Mesendoderm (in vitro differentiated cells): ENCODE measurements around the gene NIF3L1.
"Not testable (repeated sequence)": the region's sequence is repeated elsewhere in the genome, so short reads cannot be mapped to it uniquely, and the experiment has no call there.

Experiments used
- DNase-seq: peaks from one replicate; pipeline ENCODE4 v3.0.0; 2013
- H2AK5ac ChIP-seq: 2 replicates; pipeline ENCODE4 v1.6.1; 2013; ENCODE audit warnings: low read length, inconsistent platforms
- H2BK120ac ChIP-seq: 2 replicates; pipeline ENCODE4 v1.6.1; 2013; ENCODE audit warnings: low read depth, mild to moderate bottlenecking, low read length, moderate library complexity, mixed read lengths
- H2BK15ac ChIP-seq: replicated peaks from 2 replicates; pipeline ENCODE4 v1.6.1; 2013; ENCODE audit warnings: low read depth, mild to moderate bottlenecking, moderate library complexity
- H2BK5ac ChIP-seq: 2 replicates; pipeline ENCODE4 v1.6.1; 2013; ENCODE audit warnings: low read length, inconsistent platforms
- H3K18ac ChIP-seq: 2 replicates; pipeline ENCODE4 v1.6.1; 2013; ENCODE audit warnings: mild to moderate bottlenecking, low read length, mixed read lengths
- H3K23ac ChIP-seq: one replicate; pipeline ENCODE4 v1.6.1; 2013; ENCODE audit warnings: low read length
- H3K27ac ChIP-seq: 2 replicates; pipeline ENCODE4 v1.5.1; 2013; ENCODE audit warnings: low read depth, mild to moderate bottlenecking, inconsistent platforms, low read length, moderate library complexity
- H3K27me3 ChIP-seq: 2 replicates; pipeline ENCODE4 v1.6.1; 2013; ENCODE audit warnings: low read length, control low read depth, mild to moderate bottlenecking, inconsistent platforms; ENCODE audit not compliant: insufficient read depth, poor library complexity
- H3K36me3 ChIP-seq: 2 replicates; pipeline ENCODE4 v1.6.1; 2013; ENCODE audit warnings: low read length, inconsistent platforms; ENCODE audit not compliant: control insufficient read depth, insufficient read depth
- H3K4ac ChIP-seq: one replicate; pipeline ENCODE4 v1.6.1; 2013; ENCODE audit warnings: low read depth, mild to moderate bottlenecking, low read length, moderate library complexity
- H3K4me1 ChIP-seq: 2 replicates; pipeline ENCODE4 v1.6.1; 2013; ENCODE audit warnings: low read depth, low read length, inconsistent platforms; ENCODE audit not compliant: control insufficient read depth
- H3K4me2 ChIP-seq: 2 replicates; pipeline ENCODE4 v1.6.1; 2013; ENCODE audit warnings: low read length
- H3K4me3 ChIP-seq: 2 replicates; pipeline ENCODE4 v1.5.1; 2013; ENCODE audit warnings: mild to moderate bottlenecking, low read length
- H3K56ac ChIP-seq: one replicate; pipeline ENCODE4 v1.6.1; 2013; ENCODE audit warnings: low read length
- H3K79me1 ChIP-seq: 2 replicates; pipeline ENCODE4 v1.6.1; 2013; ENCODE audit warnings: low read length, inconsistent platforms
- H3K79me2 ChIP-seq: 2 replicates; pipeline ENCODE4 v1.6.1; 2013; ENCODE audit warnings: mild to moderate bottlenecking, low read length; ENCODE audit not compliant: control insufficient read depth, insufficient read depth
- H3K9ac ChIP-seq: 2 replicates; pipeline ENCODE4 v1.6.1; 2013; ENCODE audit warnings: low read length, inconsistent platforms
- H4K5ac ChIP-seq: one replicate; pipeline ENCODE4 v1.6.1; 2013; ENCODE audit warnings: low read length
- H4K8ac ChIP-seq: one replicate; pipeline ENCODE4 v1.6.1; 2013; ENCODE audit warnings: low read depth, mild to moderate bottlenecking, control low read depth, low read length, moderate library complexity
- WGBS: extraction: QIAGEN DNeasy Blood & Tissue Kit; methylation state at CpG from one replicate; pipeline ENCODE4 v1.1.7; 2013; ENCODE audit warnings: low lambda C conversion rate, missing lambda C conversion rate; ENCODE audit not compliant: insufficient coverage; ENCODE audit errors: extremely low coverage; 5-methylcytosine and 5-hydroxymethylcytosine counted together

The NIF3L1 gene

GRCh38 chr2:200878289-200878880 lies 10.8 kb upstream of the NIF3L1 start:
- no peaks in the 10 kb centered on the region for H3K4me1 ChIP-seq
- no peak overlapping the region for H3K23ac ChIP-seq
- DNase-seq: no peak
- no peak overlapping the region for H3K9ac ChIP-seq
- H3K4ac ChIP-seq: no peak overlapping the region
- H2BK15ac ChIP-seq: no peak overlapping the region
- no peak overlapping the region for H4K8ac ChIP-seq
- H3K79me2 ChIP-seq: no peaks in the 10 kb centered on the region
- no peaks in the 10 kb centered on the region for H3K27me3 ChIP-seq
- H2BK120ac ChIP-seq: no peak overlapping the region
- H2AK5ac ChIP-seq: no peak overlapping the region
- H3K18ac ChIP-seq: no peak overlapping the region
- no peaks in the 10 kb centered on the region for H3K79me1 ChIP-seq
- no CpG with 5 or more reads among the region's 2 CpGs for WGBS
- no peak overlapping the region for H3K4me2 ChIP-seq
- H2BK5ac ChIP-seq: no peak overlapping the region
- no peak overlapping the region for H3K4me3 ChIP-seq
- no peak overlapping the region for H3K27ac ChIP-seq
- H4K5ac ChIP-seq: no peak overlapping the region
- no peaks in the 10 kb centered on the region for H3K36me3 ChIP-seq
- H3K56ac ChIP-seq: no peak overlapping the region

- H2AK5ac ChIP-seq, H3K79me2 ChIP-seq, H2BK15ac ChIP-seq, H3K9ac ChIP-seq, H3K4me1 ChIP-seq, H3K18ac ChIP-seq, H4K5ac ChIP-seq, H3K79me1 ChIP-seq, H4K8ac ChIP-seq, H3K36me3 ChIP-seq, H3K4me2 ChIP-seq, H3K4ac ChIP-seq, H2BK5ac ChIP-seq, H3K27me3 ChIP-seq, H2BK120ac ChIP-seq, H3K23ac ChIP-seq, H3K4me3 ChIP-seq, H3K27ac ChIP-seq, H3K56ac ChIP-seq, DNase-seq: not testable (repeated sequence)
- no CpG with 5 or more reads among the region's 2 CpGs for WGBS
Measured at GRCh38 chr2:200881715-200882249, 7.4 kb upstream of the NIF3L1 start.

GRCh38 chr2:200899482-200899881 lies 10.3 kb downstream of the NIF3L1 start:
- Histone ChIP-seq H2AK5ac (no peak overlapping the region), H3K4me1 (no peaks in the 10 kb centered on the region), H2BK120ac (no peak overlapping the region), H3K4ac (no peak overlapping the region), H3K4me2 (no peak overlapping the region), H3K27me3 (no peaks in the 10 kb centered on the region), H3K79me1 (no peaks in the 10 kb centered on the region), H3K9ac (no peak overlapping the region), H3K27ac (no peak overlapping the region), H3K4me3 (no peak overlapping the region), H3K36me3 (peaks cover 9% of the 10 kb centered on the region), H4K8ac (no peak overlapping the region), H2BK5ac (no peak overlapping the region), H2BK15ac (no peak overlapping the region), H3K23ac (no peak overlapping the region), H3K79me2 (no peaks in the 10 kb centered on the region), H3K56ac (no peak overlapping the region), H4K5ac (no peak overlapping the region), H3K18ac (no peak overlapping the region)
- DNase-seq: no peak

- Histone ChIP-seq H3K4me2 (no peak overlapping the region), H3K79me1 (no peaks in the 10 kb centered on the region), H3K4ac (no peak overlapping the region), H3K36me3 (peaks cover 5% of the 10 kb centered on the region), H3K79me2 (no peaks in the 10 kb centered on the region), H3K18ac (no peak overlapping the region), H2BK15ac (no peak overlapping the region), H3K27me3 (no peaks in the 10 kb centered on the region), H4K8ac (no peak overlapping the region), H4K5ac (no peak overlapping the region), H3K4me1 (no peaks in the 10 kb centered on the region), H3K23ac (no peak overlapping the region), H3K56ac (no peak overlapping the region), H2AK5ac (no peak overlapping the region), H3K27ac (no peak overlapping the region), H2BK120ac (no peak overlapping the region), H2BK5ac (no peak overlapping the region), H3K9ac (no peak overlapping the region), H3K4me3 (no peak overlapping the region)
- DNase-seq: peak; percentile 96
- no CpG with 5 or more reads among the region's 4 CpGs for WGBS
Measured at GRCh38 chr2:200901459-200902072, 12.4 kb downstream of the NIF3L1 start.

GRCh38 chr2:200905618-200906296 lies 16.6 kb downstream of the NIF3L1 start:
- H2AK5ac ChIP-seq: no peak overlapping the region
- no peak overlapping the region for H3K4me3 ChIP-seq
- H2BK15ac ChIP-seq: no peak overlapping the region
- no peak overlapping the region for H3K56ac ChIP-seq
- peaks cover 2% of the 10 kb centered on the region for H3K36me3 ChIP-seq
- no peaks in the 10 kb centered on the region for H3K79me2 ChIP-seq
- H3K9ac ChIP-seq: no peak overlapping the region
- H2BK5ac ChIP-seq: no peak overlapping the region
- H3K79me1 ChIP-seq: no peaks in the 10 kb centered on the region
- no peak overlapping the region for H4K5ac ChIP-seq
- no peak overlapping the region for H3K23ac ChIP-seq
- H3K27me3 ChIP-seq: peaks cover 2% of the 10 kb centered on the region
- no peak overlapping the region for H3K27ac ChIP-seq
- WGBS: no CpG with 5 or more reads among the region's 2 CpGs
- DNase-seq: peak; percentile 75
- H3K4ac ChIP-seq: no peak overlapping the region
- H3K18ac ChIP-seq: no peak overlapping the region
- H3K4me2 ChIP-seq: no peak overlapping the region
- H4K8ac ChIP-seq: no peak overlapping the region
- no peaks in the 10 kb centered on the region for H3K4me1 ChIP-seq
- no peak overlapping the region for H2BK120ac ChIP-seq
